Endothelial cell (in vitro differentiated cells): ENCODE data around the gene LMAN2L. TPM values are rescaled to one million over a fixed set of nuclear protein-coding genes. Genes with fewer than 3 reads are reported as not detected.

Source experiments
- DNase-seq: peaks from one replicate; pipeline ENCODE4 v3.0.0; 2021; ENCODE audit warnings: low spot score
- H3K27ac Mint-ChIP-seq: one replicate; pipeline ENCODE4 v1.8.0; 2021; ENCODE audit warnings: mixed read lengths, inconsistent platforms; ENCODE audit not compliant: unreplicated experiment
- H3K27me3 Mint-ChIP-seq: one replicate; pipeline ENCODE4 v1.8.0; 2021; ENCODE audit warnings: mild to moderate bottlenecking, moderate library complexity, mixed read lengths, inconsistent platforms; ENCODE audit not compliant: unreplicated experiment
- H3K36me3 Mint-ChIP-seq: one replicate; pipeline ENCODE4 v1.8.0; 2021; ENCODE audit warnings: mild to moderate bottlenecking, low read depth, mixed read lengths, inconsistent platforms; ENCODE audit not compliant: unreplicated experiment
- H3K4me1 Mint-ChIP-seq: one replicate; pipeline ENCODE4 v1.8.0; 2021; ENCODE audit warnings: mild to moderate bottlenecking, mixed read lengths, inconsistent platforms; ENCODE audit not compliant: unreplicated experiment
- H3K4me3 Mint-ChIP-seq: one replicate; pipeline ENCODE4 v1.8.0; 2021; ENCODE audit warnings: mild to moderate bottlenecking, mixed read lengths, inconsistent platforms; ENCODE audit not compliant: unreplicated experiment
- H3K9me3 Mint-ChIP-seq: one replicate; pipeline ENCODE4 v1.8.0; 2021; ENCODE audit warnings: mixed read lengths, inconsistent platforms; ENCODE audit not compliant: unreplicated experiment
- CTCF ChIP-seq: fragments of 200-600 bp; sonication (generic); IDR thresholded peaks from one replicate; pipeline ENCODE4 v1.5.0; 2021; ENCODE audit warnings: antibody characterized with exemption; ENCODE audit not compliant: unreplicated experiment
- total RNA-seq: library from RNA; stranded (reverse); fragmentation: NEBNext Ultra II Directional; extraction: Animal tissue kit (Norgen Biotek cat#: 25700); gene quantifications from one replicate; pipeline ENCODE4 v1.2.1, GENCODE V29; 2021; ENCODE audit not compliant: unreplicated experiment

LMAN2L gene
- total RNA-seq, 1 donor from 2014 or later = 19.4 TPM

GRCh38 chr2:96699021-96699420, 40.8 kb downstream of the LMAN2L start:
- Mint-ChIP-seq H3K27ac (no peak overlapping the region), H3K4me1 (peaks cover 6% of the 10 kb centered on the region), H3K36me3 (peaks cover 8% of the 10 kb centered on the region), H3K27me3 (peaks cover 3% of the 10 kb centered on the region), H3K4me3 (no peak overlapping the region), H3K9me3 (no peaks in the 10 kb centered on the region)
- TF ChIP-seq CTCF = no peak
- no peak for DNase-seq

- peaks cover 8% of the 10 kb centered on the region for H3K36me3 Mint-ChIP-seq
- H3K9me3 Mint-ChIP-seq = no peaks in the 10 kb centered on the region
- DNase-seq = no peak
- no peak for TF ChIP-seq CTCF
- peaks cover 3% of the 10 kb centered on the region for H3K27me3 Mint-ChIP-seq
- H3K4me3 Mint-ChIP-seq = no peak overlapping the region
- H3K27ac Mint-ChIP-seq = no peak overlapping the region
- peaks cover 6% of the 10 kb centered on the region for H3K4me1 Mint-ChIP-seq
These were observed 41.5 kb downstream of the LMAN2L start for GRCh38 chr2:96698221-96698861.

GRCh38 chr2:96697476-96697875, 42.4 kb downstream of the LMAN2L start:
- Mint-ChIP-seq H3K27me3 (peaks cover 3% of the 10 kb centered on the region), H3K9me3 (no peaks in the 10 kb centered on the region), H3K4me3 (no peak overlapping the region), H3K27ac (no peak overlapping the region), H3K36me3 (peaks cover 4% of the 10 kb centered on the region), H3K4me1 (peaks cover 6% of the 10 kb centered on the region)
- DNase-seq = no peak
- no peak for TF ChIP-seq CTCF

- H3K4me1 Mint-ChIP-seq = peaks cover 6% of the 10 kb centered on the region
- peaks cover 3% of the 10 kb centered on the region for H3K27me3 Mint-ChIP-seq
- no peaks in the 10 kb centered on the region for H3K36me3 Mint-ChIP-seq
- peak overlapping the region; percentile 18 for H3K27ac Mint-ChIP-seq
- DNase-seq = no peak
- no peaks in the 10 kb centered on the region for H3K9me3 Mint-ChIP-seq
- no peak for TF ChIP-seq CTCF
- no peak overlapping the region for H3K4me3 Mint-ChIP-seq
These were observed 44.3 kb downstream of the LMAN2L start for GRCh38 chr2:96695602-96696001.

- peaks cover 6% of the 10 kb centered on the region for H3K4me1 Mint-ChIP-seq
- H3K9me3 Mint-ChIP-seq = no peaks in the 10 kb centered on the region
- H3K4me3 Mint-ChIP-seq = no peak overlapping the region
- DNase-seq = no peak
- no peak for TF ChIP-seq CTCF
- H3K27ac Mint-ChIP-seq = no peak overlapping the region
- H3K27me3 Mint-ChIP-seq = peaks cover 3% of the 10 kb centered on the region
- no peaks in the 10 kb centered on the region for H3K36me3 Mint-ChIP-seq
These were observed 44.9 kb downstream of the LMAN2L start for GRCh38 chr2:96694816-96695455.
